ENCODE data around the gene ZPBP2. TPM values are rescaled to one million over a fixed set of nuclear protein-coding genes. Genes with fewer than 3 reads are reported as not detected.

The ZPBP2 gene
- total and polyA plus RNA-seq, 2 of the 13 experiments (the other 11 are each of a cell fraction or from before 2014, with no cell fraction given), result not detected

DNA sequence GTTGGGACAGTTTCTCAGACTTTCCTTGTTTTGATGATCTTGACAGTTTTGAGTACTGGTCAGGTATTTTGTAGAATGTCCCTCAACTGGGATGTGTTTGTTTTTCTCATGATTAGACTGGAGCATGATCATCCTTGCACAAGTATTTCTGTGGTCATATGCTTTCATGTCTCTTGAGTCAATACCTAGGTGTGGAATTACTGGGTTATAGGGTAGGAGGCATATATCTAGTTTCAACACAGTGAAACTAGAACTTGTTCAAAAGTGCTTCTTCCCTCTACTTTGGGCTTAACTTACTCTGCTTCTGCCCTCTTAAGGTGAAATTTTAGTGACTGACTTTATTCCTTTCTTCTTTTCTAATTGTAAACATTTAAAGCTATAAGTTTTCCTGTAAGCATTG lies 34.0 kb upstream of the ZPBP2 start:
- TF ChIP-seq ZFP91 (CRISPR knock-in tag; IDR thresholded peaks at IDR 0.05; ENCODE audit: borderline replicate concordance), result no peak
- 0 out of 4 replicates have a peak, but pooled peaks of 1 of the 2 experiments have one; percentile 24 for TF ChIP-seq MAFK (conservative IDR thresholded peaks at IDR 0.05 in 1 of 2, IDR thresholded peaks at IDR 0.05 in 1 of 2; ENCODE audit: low read length in 2 of 2)
- Histone ChIP-seq H3K4me2 (ENCODE audit: low read depth, low read length) (no peak overlapping the region), H3K9ac (ENCODE audit: insufficient read depth, low read depth, low read length) (no peak overlapping the region), H3K4me1 (ENCODE audit: insufficient read depth, low read length) (0 out of 2 replicates have a peak, but pooled peaks cover 1% of the 10 kb centered on the region), H3K27me3 (ENCODE audit: control insufficient read depth in 1 of 2, insufficient read depth in 2 of 2, low read length in 2 of 2) (no peaks in the 10 kb centered on the region; a peak in 4 of 5 replicates), H2AFZ (ENCODE audit: low read length) (no peak overlapping the region), H3K27ac (ENCODE audit: extremely low read length, insufficient read depth, low read length) (no peak overlapping the region), H3K9me3 (ENCODE audit: low read length) (no peaks in the 10 kb centered on the region), H3K4me3 (replicated peaks in 1 of 3; ENCODE audit: insufficient read depth in 1 of 3, low read depth in 2 of 3, low read length in 3 of 3) (no peak overlapping the region), H4K20me1 (ENCODE audit: insufficient read depth, low read length) (no peaks in the 10 kb centered on the region), H3K36me3 (replicated peaks in 1 of 2; ENCODE audit: control insufficient read depth in 1 of 2, insufficient read depth in 2 of 2, low read length in 2 of 2) (no peaks in the 10 kb centered on the region), H3K79me2 (ENCODE audit: insufficient read depth, low read length) (no peaks in the 10 kb centered on the region)
- FAIRE-seq, result no peak
- intact Hi-C loops (cut with micrococcal nuclease; ENCODE audit: unreplicated experiment), result no loop called here
- POLR2A ChIA-PET, result no interaction called here
- in situ Hi-C loops (cut with HindIII; ENCODE audit: extremely low pct_ligation_motif_present, low pct_unique_long_range_greater_than_20kb), result no loop called here
- DNase-seq (ENCODE audit: low spot score), result no peak
- CTCF ChIA-PET (ENCODE audit: low intra/inter-chr PET ratio, low total read pairs), result no interaction called here
- BruUV-seq (replicated peaks), result no TSS peak
- no peak for ATAC-seq

DNA sequence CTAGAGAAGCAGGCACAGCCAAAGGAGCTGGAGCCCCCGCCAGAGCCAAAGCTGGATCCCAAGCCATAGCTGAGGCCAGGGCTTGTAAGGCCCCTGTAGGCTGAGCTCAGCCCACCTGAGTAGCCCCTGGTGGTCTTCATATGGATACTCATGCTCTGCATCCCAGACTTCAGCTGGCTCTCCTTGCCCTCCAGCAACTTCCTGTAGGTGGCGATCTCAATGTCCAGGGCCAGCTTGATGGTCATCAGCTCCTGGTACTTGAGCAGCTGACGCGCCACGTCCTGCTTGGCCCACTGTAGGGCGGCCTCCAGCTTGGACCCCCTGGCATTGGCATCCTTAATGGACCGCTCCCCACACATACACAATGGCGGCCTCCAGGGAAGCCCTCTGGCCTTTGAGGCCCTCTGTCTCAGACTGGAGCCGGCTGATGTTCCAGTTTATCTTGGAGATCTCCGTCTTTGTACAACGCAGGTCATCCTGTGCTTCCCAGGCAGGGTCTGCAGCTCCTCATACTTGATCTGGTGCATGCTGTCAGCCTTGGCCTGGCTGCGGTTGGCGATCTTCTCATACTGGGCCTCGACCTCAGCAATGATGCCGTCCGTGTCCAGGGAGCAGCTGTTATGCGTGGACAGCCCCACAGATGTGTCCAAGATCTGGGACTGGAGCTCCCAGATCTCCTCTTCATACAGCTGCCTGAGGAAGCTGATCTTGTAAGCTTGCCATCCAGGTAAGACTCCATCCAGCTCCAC lies 32.8 kb upstream of the ZPBP2 start:
- Histone ChIP-seq H2AFZ (ENCODE audit: low read length) (no peak overlapping the region), H3K4me3 (replicated peaks in 1 of 3; ENCODE audit: insufficient read depth in 1 of 3, low read depth in 2 of 3, low read length in 3 of 3) (no peak overlapping the region), H3K36me3 (replicated peaks in 1 of 2; ENCODE audit: control insufficient read depth in 1 of 2, insufficient read depth in 2 of 2, low read length in 2 of 2) (no peaks in the 10 kb centered on the region), H3K9ac (ENCODE audit: insufficient read depth, low read depth, low read length) (no peak overlapping the region), H3K27me3 (ENCODE audit: control insufficient read depth in 1 of 2, insufficient read depth in 2 of 2, low read length in 2 of 2) (no peaks in the 10 kb centered on the region; a peak in 4 of 5 replicates), H3K9me3 (ENCODE audit: low read length) (no peaks in the 10 kb centered on the region), H3K79me2 (ENCODE audit: insufficient read depth, low read length) (no peaks in the 10 kb centered on the region), H3K4me2 (ENCODE audit: low read depth, low read length) (no peak overlapping the region), H3K4me1 (ENCODE audit: insufficient read depth, low read length) (no peaks in the 10 kb centered on the region), H3K27ac (ENCODE audit: extremely low read length, insufficient read depth, low read length) (no peak overlapping the region), H4K20me1 (ENCODE audit: insufficient read depth, low read length) (no peaks in the 10 kb centered on the region)
- ATAC-seq (peak; percentile 71), DNase-seq (ENCODE audit: low spot score) (peak; percentile 30), FAIRE-seq (no peak)
- intact Hi-C loops (cut with micrococcal nuclease; ENCODE audit: unreplicated experiment) (no loop called here), in situ Hi-C loops (cut with HindIII; ENCODE audit: extremely low pct_ligation_motif_present, low pct_unique_long_range_greater_than_20kb) (no loop called here)
- CTCF ChIA-PET (ENCODE audit: low intra/inter-chr PET ratio, low total read pairs), result no interaction called here
- no TSS peak for BruUV-seq (replicated peaks)
- WGBS (ENCODE audit: low lambda C conversion rate), result 36% methylated on average over 13 of the region's 17 CpGs
- POLR2A ChIA-PET, result no interaction called here
- TF ChIP-seq ZFAT (CRISPR knock-in tag; conservative IDR thresholded peaks at IDR 0.05) (no peak), CTCF (CRISPR knock-in tag; IDR thresholded peaks at IDR 0.05) (peak; percentile 53)
- TF ChIP-seq, protein P1, sequence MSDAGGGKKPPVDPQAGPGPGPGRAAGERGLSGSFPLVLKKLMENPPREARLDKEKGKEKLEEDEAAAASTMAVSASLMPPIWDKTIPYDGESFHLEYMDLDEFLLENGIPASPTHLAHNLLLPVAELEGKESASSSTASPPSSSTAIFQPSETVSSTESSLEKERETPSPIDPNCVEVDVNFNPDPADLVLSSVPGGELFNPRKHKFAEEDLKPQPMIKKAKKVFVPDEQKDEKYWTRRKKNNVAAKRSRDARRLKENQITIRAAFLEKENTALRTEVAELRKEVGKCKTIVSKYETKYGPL (CRISPR knock-in tag; IDR thresholded peaks at IDR 0.05), result no peak
